GM12878 (cell line): ENCODE results near the gene ANKDD1B.

Experiments
- EP300 ChIP-seq, 2 experiments: fragments of 150-350 bp in 1 of 2; IDR thresholded peaks; 2 replicates each; pipeline ENCODE4 v1.6.1; 2011 to 2012; ENCODE audit warnings: low read depth in 2 of 2, low read length in 2 of 2, borderline replicate concordance in 1 of 2, improper control_type of control experiment in 1 of 2, inconsistent platforms in 1 of 2; ENCODE audit not compliant: control insufficient read depth in 1 of 2
- POLR2A ChIP-seq: IDR thresholded peaks from 2 replicates; pipeline ENCODE4 v1.6.1; 2011; ENCODE audit warnings: low read depth, mild to moderate bottlenecking, low read length
- RAD21 ChIP-seq: IDR thresholded peaks from 2 replicates; pipeline ENCODE4 v1.6.1; 2011; ENCODE audit warnings: mild to moderate bottlenecking, low read depth, low read length, moderate library complexity; ENCODE audit not compliant: insufficient read depth
- TBL1XR1 ChIP-seq: IDR thresholded peaks from 2 replicates; pipeline ENCODE4 v1.6.1; 2012; ENCODE audit warnings: low read depth, low read length, improper control_type of control experiment
- ZBED1 ChIP-seq: IDR thresholded peaks from 2 replicates; pipeline ENCODE4 v1.6.1; 2016; ENCODE audit warnings: borderline replicate concordance
- ZNF24 ChIP-seq: fragments of 450-650 bp; IDR thresholded peaks from 2 replicates; pipeline ENCODE4 v1.6.1; 2017; ENCODE audit warnings: antibody characterized with exemption, mild to moderate bottlenecking
- TF ChIP-seq, protein P1 (sequence below), 3 experiments: IDR thresholded peaks in 2 of 3; conservative IDR thresholded peaks in 1 of 3; 2 replicates each; pipeline ENCODE4 v1.5.1; 2011; ENCODE audit warnings: low read depth in 3 of 3, low read length in 3 of 3, mild to moderate bottlenecking in 3 of 3, control low read depth in 2 of 3, moderate library complexity in 2 of 3, inconsistent platforms in 1 of 3, mixed read lengths in 1 of 3; ENCODE audit not compliant: control insufficient read depth in 2 of 3, insufficient read depth in 1 of 3; ENCODE audit errors: extremely low read depth in 1 of 3
- TF ChIP-seq, protein P2 (sequence below): IDR thresholded peaks from 2 replicates; pipeline ENCODE4 v1.6.1; 2011; ENCODE audit warnings: borderline replicate concordance, low read depth, mild to moderate bottlenecking, moderate library complexity, low read length; ENCODE audit not compliant: insufficient read depth, poor library complexity, severe bottlenecking
- TF ChIP-seq, protein P3 (sequence below): IDR thresholded peaks from 2 replicates; pipeline ENCODE4 v1.6.1; 2012; ENCODE audit warnings: low read depth, low read length, improper control_type of control experiment

DNA sequence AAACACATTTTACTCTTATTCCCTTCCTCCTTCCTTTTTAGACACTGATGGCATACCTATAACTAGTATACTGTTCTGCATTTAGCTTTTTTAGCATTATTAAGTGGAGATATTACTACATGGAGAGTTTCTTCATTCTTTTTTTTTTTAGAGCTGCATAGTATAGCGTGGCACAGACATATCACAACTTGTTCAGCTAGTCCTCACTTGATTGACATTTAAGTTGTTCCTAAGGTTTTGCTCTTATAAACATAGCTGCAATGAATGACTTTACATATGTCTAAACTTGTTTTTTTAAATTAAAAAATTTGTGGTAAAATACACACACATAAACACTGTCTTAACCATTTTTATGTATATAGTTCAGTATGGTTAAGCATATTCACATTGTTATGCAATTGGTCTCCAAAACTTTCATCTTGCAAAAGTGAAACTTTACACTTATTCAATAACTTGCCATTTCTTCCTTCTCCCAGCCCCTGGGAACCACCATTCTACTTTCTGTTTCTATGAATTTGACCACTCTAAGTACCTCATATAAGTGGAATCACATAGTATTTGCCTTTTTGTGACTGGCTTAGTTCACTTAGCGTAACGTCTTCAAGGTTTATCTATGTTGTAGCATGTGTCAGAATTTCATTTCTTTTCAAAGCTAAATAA, 48.7 kb downstream of the ANKDD1B start:
- TF ChIP-seq EP300 (IDR thresholded peaks at IDR 0.05; ENCODE audit: borderline replicate concordance in 1 of 2, control insufficient read depth in 1 of 2, low read depth in 2 of 2, low read length in 2 of 2) (no peak), POLR2A (no peak), TBL1XR1 (no peak), ZNF24 (peak; percentile 80), RAD21 (no peak), ZBED1 (no peak)
- TF ChIP-seq, protein P1, sequence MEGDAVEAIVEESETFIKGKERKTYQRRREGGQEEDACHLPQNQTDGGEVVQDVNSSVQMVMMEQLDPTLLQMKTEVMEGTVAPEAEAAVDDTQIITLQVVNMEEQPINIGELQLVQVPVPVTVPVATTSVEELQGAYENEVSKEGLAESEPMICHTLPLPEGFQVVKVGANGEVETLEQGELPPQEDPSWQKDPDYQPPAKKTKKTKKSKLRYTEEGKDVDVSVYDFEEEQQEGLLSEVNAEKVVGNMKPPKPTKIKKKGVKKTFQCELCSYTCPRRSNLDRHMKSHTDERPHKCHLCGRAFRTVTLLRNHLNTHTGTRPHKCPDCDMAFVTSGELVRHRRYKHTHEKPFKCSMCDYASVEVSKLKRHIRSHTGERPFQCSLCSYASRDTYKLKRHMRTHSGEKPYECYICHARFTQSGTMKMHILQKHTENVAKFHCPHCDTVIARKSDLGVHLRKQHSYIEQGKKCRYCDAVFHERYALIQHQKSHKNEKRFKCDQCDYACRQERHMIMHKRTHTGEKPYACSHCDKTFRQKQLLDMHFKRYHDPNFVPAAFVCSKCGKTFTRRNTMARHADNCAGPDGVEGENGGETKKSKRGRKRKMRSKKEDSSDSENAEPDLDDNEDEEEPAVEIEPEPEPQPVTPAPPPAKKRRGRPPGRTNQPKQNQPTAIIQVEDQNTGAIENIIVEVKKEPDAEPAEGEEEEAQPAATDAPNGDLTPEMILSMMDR (IDR thresholded peaks at IDR 0.05 in 2 of 3, conservative IDR thresholded peaks at IDR 0.05 in 1 of 3; ENCODE audit: control insufficient read depth in 2 of 3, extremely low read depth in 1 of 3, insufficient read depth in 1 of 3, low read depth in 3 of 3, low read length in 3 of 3) = no peak
- TF ChIP-seq, protein P2, sequence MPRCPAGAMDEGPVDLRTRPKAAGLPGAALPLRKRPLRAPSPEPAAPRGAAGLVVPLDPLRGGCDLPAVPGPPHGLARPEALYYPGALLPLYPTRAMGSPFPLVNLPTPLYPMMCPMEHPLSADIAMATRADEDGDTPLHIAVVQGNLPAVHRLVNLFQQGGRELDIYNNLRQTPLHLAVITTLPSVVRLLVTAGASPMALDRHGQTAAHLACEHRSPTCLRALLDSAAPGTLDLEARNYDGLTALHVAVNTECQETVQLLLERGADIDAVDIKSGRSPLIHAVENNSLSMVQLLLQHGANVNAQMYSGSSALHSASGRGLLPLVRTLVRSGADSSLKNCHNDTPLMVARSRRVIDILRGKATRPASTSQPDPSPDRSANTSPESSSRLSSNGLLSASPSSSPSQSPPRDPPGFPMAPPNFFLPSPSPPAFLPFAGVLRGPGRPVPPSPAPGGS = no peak
- TF ChIP-seq, protein P3, sequence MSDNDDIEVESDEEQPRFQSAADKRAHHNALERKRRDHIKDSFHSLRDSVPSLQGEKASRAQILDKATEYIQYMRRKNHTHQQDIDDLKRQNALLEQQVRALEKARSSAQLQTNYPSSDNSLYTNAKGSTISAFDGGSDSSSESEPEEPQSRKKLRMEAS = no peak
